ENCODE measurements around the gene CCDC157.
"Not testable (repeated sequence)": the region's sequence is repeated elsewhere in the genome, so short reads cannot be mapped to it uniquely, and the experiment has no call there.

CCDC157 gene

GRCh38 chr22:30390974-30391691, 34.3 kb downstream of the CCDC157 start:
- no peak for DNase-seq (ENCODE audit: low read depth, low spot score)

- no peak for DNase-seq (ENCODE audit: low read depth, low spot score)
Observed at GRCh38 chr22:30392661-30393321, 36.0 kb downstream of the CCDC157 start.

GRCh38 chr22:30393322-30393680, 36.5 kb downstream of the CCDC157 start:
- no peak for DNase-seq (ENCODE audit: low read depth, low spot score)

GRCh38 chr22:30393885-30394284, 37.1 kb downstream of the CCDC157 start:
- DNase-seq (ENCODE audit: low read depth, low spot score), result no peak

GRCh38 chr22:30396871-30397655, 40.3 kb downstream of the CCDC157 start, which contains the start of gene SEC14L2:
TSS of gene SEC14L2 (plus strand) at chr22:30397018. CDS start at chr22:30397117, 99 bp downstream.
- DNase-seq (ENCODE audit: low read depth, low spot score), result no peak

GRCh38 chr22:30397656-30398635, 41.1 kb downstream of the CCDC157 start:
- DNase-seq (ENCODE audit: low read depth, low spot score), result no peak

GRCh38 chr22:30398685-30399680, 42.2 kb downstream of the CCDC157 start:
- no peak for DNase-seq (ENCODE audit: low read depth, low spot score)

- DNase-seq (ENCODE audit: low read depth, low spot score), result no peak
Observed at GRCh38 chr22:30399718-30400117, 42.9 kb downstream of the CCDC157 start.

GRCh38 chr22:30400159-30400558, 43.4 kb downstream of the CCDC157 start:
- no peak for DNase-seq (ENCODE audit: low read depth, low spot score)

GRCh38 chr22:30401024-30401423, 44.2 kb downstream of the CCDC157 start:
- not testable (repeated sequence) for DNase-seq (ENCODE audit: low read depth, low spot score)

GRCh38 chr22:30402028-30402765, 45.4 kb downstream of the CCDC157 start:
- DNase-seq (ENCODE audit: low read depth, low spot score), result no peak

- not testable (repeated sequence) for DNase-seq (ENCODE audit: low read depth, low spot score)
Observed at GRCh38 chr22:30402766-30403104, 45.9 kb downstream of the CCDC157 start.

GRCh38 chr22:30404307-30404706, 47.5 kb downstream of the CCDC157 start:
- no peak for DNase-seq (ENCODE audit: low read depth, low spot score)

GRCh38 chr22:30405731-30406130, 48.9 kb downstream of the CCDC157 start:
- DNase-seq (ENCODE audit: low read depth, low spot score), result no peak

- DNase-seq (ENCODE audit: low read depth, low spot score), result no peak
Observed at GRCh38 chr22:30406400-30406799, 49.6 kb downstream of the CCDC157 start.

- DNase-seq (ENCODE audit: low read depth, low spot score), result no peak
Observed at GRCh38 chr22:30408388-30409102, 51.7 kb downstream of the CCDC157 start.

- no peak for DNase-seq (ENCODE audit: low read depth, low spot score)
Observed at GRCh38 chr22:30411780-30412179, 55.0 kb downstream of the CCDC157 start.

GRCh38 chr22:30413001-30413400, 56.2 kb downstream of the CCDC157 start:
- no peak for DNase-seq (ENCODE audit: low read depth, low spot score)
